WERI-Rb-1 (cell line): ENCODE results near the gene OMG.

Experiments
- DNase-seq: peaks from one replicate; pipeline ENCODE4 v3.0.0-alpha.2; 2020
- H3K27ac ChIP-seq: fragments of 250-450 bp; sonication (Bioruptor Pico); 2 replicates; pipeline ENCODE4 v1.5.1; 2020; ENCODE audit warnings: mild to moderate bottlenecking, moderate library complexity
- H3K27me3 ChIP-seq: fragments of 250-450 bp; sonication (Bioruptor Pico); 2 replicates; pipeline ENCODE4 v1.5.1; 2021; ENCODE audit warnings: mild to moderate bottlenecking, low read depth, moderate library complexity; ENCODE audit not compliant: insufficient read depth, severe bottlenecking
- H3K36me3 ChIP-seq: fragments of 250-450 bp; sonication (Bioruptor Pico); 2 replicates; pipeline ENCODE4 v1.5.1; 2020; ENCODE audit warnings: mild to moderate bottlenecking, moderate library complexity
- H3K4me3 ChIP-seq: 2 replicates; pipeline ENCODE4 v1.5.1; 2011; ENCODE audit warnings: low read depth, mild to moderate bottlenecking, control low read depth, low read length
- H3K9me3 ChIP-seq: fragments of 250-450 bp; sonication (Bioruptor Pico); 2 replicates; pipeline ENCODE4 v1.5.1; 2021; ENCODE audit warnings: mild to moderate bottlenecking, moderate library complexity; ENCODE audit not compliant: severe bottlenecking
- TF ChIP-seq, protein P1 (sequence below): IDR thresholded peaks from 2 replicates; pipeline ENCODE4 v1.5.1; 2011; ENCODE audit warnings: low read depth, mild to moderate bottlenecking, control low read depth, inconsistent platforms, low read length

Gene OMG

DNA sequence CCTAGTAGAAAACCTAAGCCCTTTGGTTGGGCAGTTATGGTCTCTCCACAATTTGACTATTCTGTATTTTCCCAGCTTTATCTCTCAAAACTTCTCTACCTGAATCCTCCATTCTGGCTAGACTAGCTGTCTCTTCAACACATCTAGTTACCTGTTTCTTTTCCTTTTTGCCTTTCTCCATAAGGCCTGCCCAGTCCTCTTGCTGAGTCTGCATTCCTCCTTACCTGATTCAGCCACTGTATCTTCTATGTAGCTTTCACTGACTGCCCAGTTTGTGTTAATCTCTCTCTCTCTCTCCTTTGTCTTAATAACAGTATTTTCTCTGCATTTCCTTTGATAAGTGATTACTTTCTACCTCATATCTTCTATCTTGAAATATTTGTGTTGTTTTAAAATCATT is 26.5 kb upstream of the OMG start:
- TF ChIP-seq, protein P1, sequence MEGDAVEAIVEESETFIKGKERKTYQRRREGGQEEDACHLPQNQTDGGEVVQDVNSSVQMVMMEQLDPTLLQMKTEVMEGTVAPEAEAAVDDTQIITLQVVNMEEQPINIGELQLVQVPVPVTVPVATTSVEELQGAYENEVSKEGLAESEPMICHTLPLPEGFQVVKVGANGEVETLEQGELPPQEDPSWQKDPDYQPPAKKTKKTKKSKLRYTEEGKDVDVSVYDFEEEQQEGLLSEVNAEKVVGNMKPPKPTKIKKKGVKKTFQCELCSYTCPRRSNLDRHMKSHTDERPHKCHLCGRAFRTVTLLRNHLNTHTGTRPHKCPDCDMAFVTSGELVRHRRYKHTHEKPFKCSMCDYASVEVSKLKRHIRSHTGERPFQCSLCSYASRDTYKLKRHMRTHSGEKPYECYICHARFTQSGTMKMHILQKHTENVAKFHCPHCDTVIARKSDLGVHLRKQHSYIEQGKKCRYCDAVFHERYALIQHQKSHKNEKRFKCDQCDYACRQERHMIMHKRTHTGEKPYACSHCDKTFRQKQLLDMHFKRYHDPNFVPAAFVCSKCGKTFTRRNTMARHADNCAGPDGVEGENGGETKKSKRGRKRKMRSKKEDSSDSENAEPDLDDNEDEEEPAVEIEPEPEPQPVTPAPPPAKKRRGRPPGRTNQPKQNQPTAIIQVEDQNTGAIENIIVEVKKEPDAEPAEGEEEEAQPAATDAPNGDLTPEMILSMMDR: no peak
- Histone ChIP-seq H3K4me3 (no peak overlapping the region), H3K9me3 (no peaks in the 10 kb centered on the region), H3K27me3 (no peaks in the 10 kb centered on the region), H3K27ac (no peak overlapping the region), H3K36me3 (peaks cover 22% of the 10 kb centered on the region)
- no peak for DNase-seq

DNA sequence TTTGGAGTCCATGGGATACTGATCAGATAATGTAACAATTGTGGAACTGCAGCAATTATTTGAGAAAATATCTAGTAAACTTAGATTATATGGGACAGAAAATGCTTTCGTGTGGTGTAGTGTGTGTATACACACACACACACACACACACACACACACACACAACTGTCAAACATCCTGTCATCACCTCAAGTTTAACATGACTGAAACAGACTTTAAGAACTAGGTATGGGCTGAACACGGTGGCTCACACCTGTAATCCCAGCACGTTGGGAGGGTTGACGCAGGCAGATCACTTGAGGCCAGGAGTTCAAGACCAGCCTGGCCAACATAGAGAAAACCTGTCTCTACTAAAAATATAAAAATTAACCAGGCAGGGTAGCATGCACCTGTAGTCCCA is 24.9 kb upstream of the OMG start:
- H3K4me3 ChIP-seq: no peak overlapping the region
- TF ChIP-seq, protein P1: no peak
- no peak overlapping the region for H3K27ac ChIP-seq

DNA sequence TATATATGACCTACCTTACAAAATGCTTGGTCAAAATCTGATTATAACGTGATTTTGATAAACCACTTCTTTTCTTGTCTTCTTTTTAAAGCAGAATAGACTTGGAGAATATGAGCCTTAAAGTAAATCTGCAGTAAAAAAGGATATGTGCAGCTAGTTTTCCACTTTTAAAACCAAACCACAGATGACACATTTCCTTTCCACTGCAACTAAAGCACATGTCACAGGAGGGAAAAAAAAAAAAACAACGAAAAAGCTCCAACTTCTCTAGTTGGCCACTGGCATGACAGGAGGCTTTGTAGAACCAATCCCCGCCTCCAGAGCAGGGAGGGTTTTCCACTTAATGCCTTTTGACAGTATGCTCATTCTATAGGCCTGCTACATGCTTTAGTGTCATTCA is 24.4 kb upstream of the OMG start, which contains the start of gene EVI2A:
TSS of gene EVI2A (minus strand) at position 142 of the 400 bp plus-strand sequence. CDS start 2,609 bp downstream, outside the sequence.
- TF ChIP-seq, protein P1: no peak
- Histone ChIP-seq H3K27ac (no peak within 1 kb of the TSS), H3K36me3 (peaks cover 11% of the 10 kb centered on the region), H3K9me3 (no peaks in the 10 kb centered on the region), H3K4me3 (no peak within 1 kb of the TSS), H3K27me3 (no peaks in the 10 kb centered on the region)
- no peak for DNase-seq

More for the DNA sequence above, 24.9 kb upstream of the OMG start:
- H3K9me3 ChIP-seq: no peaks in the 10 kb centered on the region
- peaks cover 15% of the 10 kb centered on the region for H3K36me3 ChIP-seq
- DNase-seq: no peak
- H3K27me3 ChIP-seq: no peaks in the 10 kb centered on the region

DNA sequence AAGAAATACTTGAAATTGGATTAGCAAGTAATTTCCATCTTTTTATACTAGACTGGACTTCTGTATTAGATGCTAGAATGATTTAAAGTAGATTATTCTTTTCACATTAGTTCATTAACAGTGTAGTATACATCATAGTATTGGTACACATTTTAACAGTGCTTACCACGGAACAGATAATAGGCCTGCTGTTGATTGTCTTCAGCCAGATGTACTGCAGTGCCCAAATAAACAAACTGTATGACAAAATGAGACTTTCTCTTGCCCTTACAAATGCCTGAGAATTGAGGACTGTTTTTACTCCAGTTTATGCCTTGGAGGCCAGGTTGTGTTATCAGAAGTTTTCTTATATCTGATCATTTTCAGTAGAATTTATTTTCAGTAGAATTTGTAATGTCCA is 23.8 kb upstream of the OMG start:
- Histone ChIP-seq H3K4me3 (no peak overlapping the region), H3K36me3 (peaks cover 5% of the 10 kb centered on the region), H3K27me3 (no peaks in the 10 kb centered on the region), H3K9me3 (no peaks in the 10 kb centered on the region), H3K27ac (no peak overlapping the region)
- DNase-seq: no peak
- TF ChIP-seq, protein P1: no peak

DNA sequence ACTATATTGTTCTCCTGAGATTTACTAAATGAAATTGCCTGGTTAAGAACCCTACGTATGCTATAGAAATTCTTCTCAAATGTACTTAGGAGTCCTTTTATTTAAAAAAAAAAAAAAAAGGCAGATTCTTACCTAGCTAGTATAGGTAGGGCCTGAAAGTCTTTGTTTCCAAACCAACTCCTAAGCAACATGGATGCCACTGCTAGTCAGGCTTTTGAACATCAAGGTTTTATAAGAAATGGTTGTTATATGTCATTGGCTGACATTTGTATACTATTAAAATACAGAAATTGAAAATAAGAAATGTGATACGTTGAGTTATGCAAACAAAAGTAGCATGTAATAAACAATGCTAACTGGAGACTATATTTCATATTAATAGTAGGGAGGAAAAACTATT is 23.2 kb upstream of the OMG start:
- Histone ChIP-seq H3K27ac (no peak overlapping the region), H3K27me3 (no peaks in the 10 kb centered on the region), H3K4me3 (no peak overlapping the region), H3K36me3 (peaks cover 3% of the 10 kb centered on the region), H3K9me3 (no peaks in the 10 kb centered on the region)
- no peak for DNase-seq
- TF ChIP-seq, protein P1: no peak
